ENCODE measurements around the gene KIF16B. TPM values are rescaled to one million over a fixed set of nuclear protein-coding genes. Genes with fewer than 3 reads are reported as not detected.

The KIF16B gene
- total and polyA plus RNA-seq, 9 of the 15 experiments (the other 6 are each of a cell fraction or from before 2014, with no cell fraction given), result 1.00 to 10.6 (median 8.5) TPM

GRCh38 chr20:16587066-16587465, 13.8 kb upstream of the KIF16B start (continued):
- TF ChIP-seq ELK1 (CRISPR knock-in tag; IDR thresholded peaks at IDR 0.05), result no peak
- no peak for TF ChIP-seq THRA (IDR thresholded peaks at IDR 0.05)

- intact Hi-C loops (cut with micrococcal nuclease) (no loop called here), in situ Hi-C loops (cut with MboI) (no loop called here)
- DNase-seq (ENCODE audit: extremely low read depth in 1 of 4, low spot score in 3 of 4) (no peak), FAIRE-seq (no peak), ATAC-seq (no peak)
- Histone ChIP-seq H3K27me3 (ENCODE audit: control insufficient read depth in 2 of 2, insufficient read depth in 2 of 2, low read length in 2 of 2) (peaks cover 0 to 9% of the 10 kb centered on the region in 2 experiments; a peak in 2 of 5 replicates), H3K4me2 (ENCODE audit: insufficient read depth, low read length) (no peak overlapping the region), H3K79me2 (ENCODE audit: control insufficient read depth, insufficient read depth, low read length) (no peaks in the 10 kb centered on the region), H3K4me3 (no peak overlapping the region), H3K9ac (ENCODE audit: insufficient read depth in 1 of 2, low read depth in 2 of 2, low read length in 2 of 2) (no peak overlapping the region), H3K9me1 (ENCODE audit: control insufficient read depth, insufficient read depth, low read length) (no peaks in the 10 kb centered on the region), H3K27ac (ENCODE audit: extremely low read depth, low read depth, low read length) (no peak overlapping the region), H3K4me1 (replicated peaks in 1 of 2; ENCODE audit: control insufficient read depth in 2 of 2, insufficient read depth in 2 of 2, low read length in 2 of 2) (no peaks in the 10 kb centered on the region), H4K20me1 (replicated peaks; ENCODE audit: control insufficient read depth, insufficient read depth, low read length) (no peaks in the 10 kb centered on the region), H3K36me3 (ENCODE audit: control insufficient read depth, insufficient read depth, low read length) (no peaks in the 10 kb centered on the region), H3K9me3 (replicated peaks; ENCODE audit: control insufficient read depth, insufficient read depth, low read depth, low read length) (no peaks in the 10 kb centered on the region), H2AFZ (ENCODE audit: low read depth, low read length) (no peak overlapping the region)
- ChIA-PET CTCF (ENCODE audit: low intra/inter-chr PET ratio) (no interaction called here), POLR2A (no interaction called here)
- WGBS (ENCODE audit: insufficient coverage, low coverage, missing lambda C conversion rate), result 0% methylated on average over 2 of the region's 2 CpGs
- BruUV-seq (replicated peaks), result no TSS peak
- TF ChIP-seq TEAD1 (CRISPR knock-in tag; IDR thresholded peaks at IDR 0.05) (no peak), ZNF639 (CRISPR knock-in tag; conservative IDR thresholded peaks at IDR 0.05 in 1 of 2, IDR thresholded peaks at IDR 0.05 in 1 of 2) (no peak), ZBTB17 (CRISPR knock-in tag; IDR thresholded peaks at IDR 0.05) (no peak), ZNF324 (CRISPR knock-in tag; IDR thresholded peaks at IDR 0.05) (no peak), MED1 (CRISPR knock-in tag; IDR thresholded peaks at IDR 0.05; ENCODE audit: borderline replicate concordance) (no peak), GMEB1 (CRISPR knock-in tag; IDR thresholded peaks at IDR 0.05) (no peak), SRSF1 (IDR thresholded peaks at IDR 0.05; ENCODE audit: low read depth, low read length) (no peak), TFAM (CRISPR knock-in tag; conservative IDR thresholded peaks at IDR 0.05) (no peak)
These were observed 10.2 kb upstream of the KIF16B start for GRCh38 chr20:16583474-16583873.
